Panc1 (cell line): ENCODE results near the gene ZYX. TPM values are rescaled to one million over a fixed set of nuclear protein-coding genes. Genes with fewer than 3 reads are reported as not detected.

Source experiments
- ATAC-seq: fragments of 200-7000 bp; cut with Tn5 transposase; 2 replicates; pipeline ENCODE4 v1.9.1; 2020; ENCODE audit warnings: mild to moderate bottlenecking, moderate library complexity
- BruUV-seq: library from RNA; stranded (reverse); fragments of 400-500 nt; replicated peaks from 2 replicates; lab custom pipeline; 2021; lab: Mats Ljungman, UMichigan
- CTCF ChIA-PET: fragments of 300-600 bp; sonication (Branson Sonifier 250); formaldehyde crosslinking; loops from one replicate; lab custom pipeline; 2022; ENCODE audit warnings: antibody characterized with exemption; lab: Charles Lee
- POLR2A ChIA-PET: fragments of 300-600 bp; sonication (Branson Sonifier 250); formaldehyde crosslinking; loops from one replicate; lab custom pipeline; 2022; ENCODE audit warnings: antibody characterized with exemption; lab: Charles Lee
- DNase-seq: peaks from one replicate; pipeline ENCODE4 v3.0.0-alpha.2; 2010; ENCODE audit warnings: low read depth, low spot score
- H3K27ac ChIP-seq: 2 replicates; pipeline ENCODE4 v1.5.1; 2011; ENCODE audit warnings: mild to moderate bottlenecking, low read length, inconsistent platforms
- H3K27me3 ChIP-seq: fragments of 200-500 bp; sonication (Bioruptor generic); 2 replicates; pipeline ENCODE4 v1.6.0; 2014; ENCODE audit warnings: low read length, inconsistent platforms; ENCODE audit not compliant: control insufficient read depth, insufficient read depth
- H3K36me3 ChIP-seq: fragments of 200-500 bp; sonication (Bioruptor generic); 2 replicates; pipeline ENCODE4 v1.5.1; 2014; ENCODE audit warnings: inconsistent platforms, mild to moderate bottlenecking, low read length, moderate library complexity; ENCODE audit not compliant: control insufficient read depth, insufficient read depth
- H3K4me1 ChIP-seq: 2 replicates; pipeline ENCODE4 v1.5.1; 2011; ENCODE audit warnings: inconsistent platforms, mild to moderate bottlenecking, low read length, moderate library complexity; ENCODE audit not compliant: control insufficient read depth, insufficient read depth
- H3K4me3 ChIP-seq, 2 experiments: 2 replicates each; pipeline ENCODE4 v1.5.1; 2011 to 2012; ENCODE audit warnings: low read depth in 2 of 2, low read length in 2 of 2, mild to moderate bottlenecking in 2 of 2, inconsistent platforms in 1 of 2, moderate library complexity in 1 of 2
- H3K9me3 ChIP-seq: fragments of 200-500 bp; sonication (Bioruptor generic); 2 replicates; pipeline ENCODE4 v1.5.1; 2014; ENCODE audit warnings: low read depth, mild to moderate bottlenecking, inconsistent platforms, low read length, moderate library complexity; ENCODE audit not compliant: control insufficient read depth, insufficient read depth
- POLR2AphosphoS5 ChIP-seq: IDR thresholded peaks from 2 replicates; pipeline ENCODE4 v1.6.1; 2012; ENCODE audit warnings: mild to moderate bottlenecking, low read depth, low read length, moderate library complexity
- SIN3A ChIP-seq: IDR thresholded peaks from 2 replicates; pipeline ENCODE4 v1.6.1; 2012; ENCODE audit warnings: low read depth, mild to moderate bottlenecking, low read length, moderate library complexity, borderline replicate concordance; ENCODE audit not compliant: insufficient read depth
- TCF7L2 ChIP-seq: IDR thresholded peaks from 2 replicates; pipeline ENCODE4 v1.6.1; 2011; ENCODE audit warnings: mild to moderate bottlenecking, low read depth, low read length, inconsistent platforms
- in situ Hi-C: cut with HindIII; loops from 2 replicates; pipeline ENCODE4 v1.10.0; 2016; ENCODE audit warnings: low sequenced_read_pairs, low pct_unique_long_range_greater_than_20kb
- intact Hi-C: fragments of 100-400 bp; cut with micrococcal nuclease; formaldehyde crosslinking; loops from one replicate; pipeline ENCODE4 v1.10.0; 2022; ENCODE audit not compliant: unreplicated experiment
- total RNA-seq: library from RNA; stranded (reverse); gene quantifications from one replicate; pipeline ENCODE4 v1.2.1, GENCODE V29; 2021; ENCODE audit not compliant: unreplicated experiment
- TF ChIP-seq, protein P1 (sequence below), 2 experiments: IDR thresholded peaks; 2 replicates each; pipeline ENCODE4 v1.6.1; 2011 to 2012; ENCODE audit warnings: low read depth in 2 of 2, control low read depth in 1 of 2, low read length in 1 of 2, mild to moderate bottlenecking in 1 of 2, moderate library complexity in 1 of 2; ENCODE audit not compliant: insufficient read depth in 1 of 2
- TF ChIP-seq, protein P2 (sequence below): fragments of 450-650 bp; IDR thresholded peaks from 2 replicates; pipeline ENCODE4 v1.5.1; 2017; ENCODE audit warnings: mild to moderate bottlenecking

Gene ZYX
- total RNA-seq, 1 experiment from 2014 or later = 169 TPM

DNA sequence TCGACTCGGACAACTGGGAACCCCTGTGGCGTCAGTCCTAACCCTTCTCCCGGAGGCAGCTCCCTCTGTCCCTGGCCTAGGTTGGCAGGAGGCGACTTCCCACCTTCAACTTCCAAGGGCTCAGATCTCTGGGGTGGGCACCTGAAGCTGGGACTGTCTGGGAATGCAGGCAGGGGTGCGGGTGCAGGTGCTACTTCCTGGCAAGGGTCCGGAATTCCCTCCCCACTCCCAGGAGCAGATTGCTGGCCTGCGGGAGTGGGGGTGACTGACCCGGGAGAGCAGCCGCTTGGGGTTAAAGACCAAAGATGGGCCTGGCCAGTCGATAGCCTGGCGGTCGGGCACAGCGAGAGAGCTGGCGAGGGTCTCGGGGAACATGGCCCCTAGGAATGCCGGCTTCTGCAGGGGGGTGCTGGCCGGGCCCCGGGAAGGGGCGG is 27.1 kb downstream of the ZYX start:
- H3K4me1 ChIP-seq = peaks cover 3% of the 10 kb centered on the region; the same call in 1 of the 2 replicates
- TF ChIP-seq, protein P1, sequence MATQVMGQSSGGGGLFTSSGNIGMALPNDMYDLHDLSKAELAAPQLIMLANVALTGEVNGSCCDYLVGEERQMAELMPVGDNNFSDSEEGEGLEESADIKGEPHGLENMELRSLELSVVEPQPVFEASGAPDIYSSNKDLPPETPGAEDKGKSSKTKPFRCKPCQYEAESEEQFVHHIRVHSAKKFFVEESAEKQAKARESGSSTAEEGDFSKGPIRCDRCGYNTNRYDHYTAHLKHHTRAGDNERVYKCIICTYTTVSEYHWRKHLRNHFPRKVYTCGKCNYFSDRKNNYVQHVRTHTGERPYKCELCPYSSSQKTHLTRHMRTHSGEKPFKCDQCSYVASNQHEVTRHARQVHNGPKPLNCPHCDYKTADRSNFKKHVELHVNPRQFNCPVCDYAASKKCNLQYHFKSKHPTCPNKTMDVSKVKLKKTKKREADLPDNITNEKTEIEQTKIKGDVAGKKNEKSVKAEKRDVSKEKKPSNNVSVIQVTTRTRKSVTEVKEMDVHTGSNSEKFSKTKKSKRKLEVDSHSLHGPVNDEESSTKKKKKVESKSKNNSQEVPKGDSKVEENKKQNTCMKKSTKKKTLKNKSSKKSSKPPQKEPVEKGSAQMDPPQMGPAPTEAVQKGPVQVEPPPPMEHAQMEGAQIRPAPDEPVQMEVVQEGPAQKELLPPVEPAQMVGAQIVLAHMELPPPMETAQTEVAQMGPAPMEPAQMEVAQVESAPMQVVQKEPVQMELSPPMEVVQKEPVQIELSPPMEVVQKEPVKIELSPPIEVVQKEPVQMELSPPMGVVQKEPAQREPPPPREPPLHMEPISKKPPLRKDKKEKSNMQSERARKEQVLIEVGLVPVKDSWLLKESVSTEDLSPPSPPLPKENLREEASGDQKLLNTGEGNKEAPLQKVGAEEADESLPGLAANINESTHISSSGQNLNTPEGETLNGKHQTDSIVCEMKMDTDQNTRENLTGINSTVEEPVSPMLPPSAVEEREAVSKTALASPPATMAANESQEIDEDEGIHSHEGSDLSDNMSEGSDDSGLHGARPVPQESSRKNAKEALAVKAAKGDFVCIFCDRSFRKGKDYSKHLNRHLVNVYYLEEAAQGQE (IDR thresholded peaks at IDR 0.05; ENCODE audit: insufficient read depth in 1 of 2, low read depth in 2 of 2, low read length in 1 of 2) = no peak
- TF ChIP-seq POLR2AphosphoS5 (no peak), TCF7L2 (no peak), SIN3A (no peak)
- TF ChIP-seq, protein P2, sequence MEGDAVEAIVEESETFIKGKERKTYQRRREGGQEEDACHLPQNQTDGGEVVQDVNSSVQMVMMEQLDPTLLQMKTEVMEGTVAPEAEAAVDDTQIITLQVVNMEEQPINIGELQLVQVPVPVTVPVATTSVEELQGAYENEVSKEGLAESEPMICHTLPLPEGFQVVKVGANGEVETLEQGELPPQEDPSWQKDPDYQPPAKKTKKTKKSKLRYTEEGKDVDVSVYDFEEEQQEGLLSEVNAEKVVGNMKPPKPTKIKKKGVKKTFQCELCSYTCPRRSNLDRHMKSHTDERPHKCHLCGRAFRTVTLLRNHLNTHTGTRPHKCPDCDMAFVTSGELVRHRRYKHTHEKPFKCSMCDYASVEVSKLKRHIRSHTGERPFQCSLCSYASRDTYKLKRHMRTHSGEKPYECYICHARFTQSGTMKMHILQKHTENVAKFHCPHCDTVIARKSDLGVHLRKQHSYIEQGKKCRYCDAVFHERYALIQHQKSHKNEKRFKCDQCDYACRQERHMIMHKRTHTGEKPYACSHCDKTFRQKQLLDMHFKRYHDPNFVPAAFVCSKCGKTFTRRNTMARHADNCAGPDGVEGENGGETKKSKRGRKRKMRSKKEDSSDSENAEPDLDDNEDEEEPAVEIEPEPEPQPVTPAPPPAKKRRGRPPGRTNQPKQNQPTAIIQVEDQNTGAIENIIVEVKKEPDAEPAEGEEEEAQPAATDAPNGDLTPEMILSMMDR = no peak
- H3K4me3 ChIP-seq = no peak overlapping the region
- no TSS peak for BruUV-seq
- intact Hi-C loops (no loop called here), in situ Hi-C loops (no loop called here)
- H3K27ac ChIP-seq = no peak overlapping the region
- DNase-seq = no peak
- peaks cover 4% of the 10 kb centered on the region; the same call in 1 of the 2 replicates for H3K36me3 ChIP-seq
- H3K27me3 ChIP-seq = peaks cover 15% of the 10 kb centered on the region; the same call in 1 of the 2 replicates
- ChIA-PET POLR2A (no interaction called here), CTCF (no interaction called here)
- peak; percentile 5; the same call in 1 of the 2 replicates for ATAC-seq
- H3K9me3 ChIP-seq = no peaks in the 10 kb centered on the region

- Histone ChIP-seq H3K4me3 (no peak within 1 kb of the TSS), H3K36me3 (peaks cover 4% of the 10 kb centered on the region; the same call in 1 of the 2 replicates), H3K4me1 (peaks cover 3% of the 10 kb centered on the region; the same call in 1 of the 2 replicates), H3K27me3 (peaks cover 11% of the 10 kb centered on the region; the same call in 1 of the 2 replicates), H3K27ac (no peak within 1 kb of the TSS), H3K9me3 (no peaks in the 10 kb centered on the region)
- no TSS peak for BruUV-seq
- intact Hi-C loops = no loop called here
- DNase-seq = no peak
- in situ Hi-C loops = no loop called here
- TF ChIP-seq POLR2AphosphoS5 (no peak), SIN3A (no peak), TCF7L2 (no peak)
- TF ChIP-seq, protein P2 = peak; percentile 38; the same call in 1 of the 2 replicates
- ChIA-PET CTCF (no interaction called here), POLR2A (no interaction called here)
- ATAC-seq = peak; percentile 35; the same call in 1 of the 2 replicates
Observed at GRCh38 chr7:143408686-143409561, 27.8 kb downstream of the ZYX start, which contains the start of gene EPHA1. EPHA1 (minus strand) TSS chr7:143408856; CDS start chr7:143408805, 51 bp downstream.
